ENCODE measurements around the gene HTR1D.

HTR1D gene

DNA sequence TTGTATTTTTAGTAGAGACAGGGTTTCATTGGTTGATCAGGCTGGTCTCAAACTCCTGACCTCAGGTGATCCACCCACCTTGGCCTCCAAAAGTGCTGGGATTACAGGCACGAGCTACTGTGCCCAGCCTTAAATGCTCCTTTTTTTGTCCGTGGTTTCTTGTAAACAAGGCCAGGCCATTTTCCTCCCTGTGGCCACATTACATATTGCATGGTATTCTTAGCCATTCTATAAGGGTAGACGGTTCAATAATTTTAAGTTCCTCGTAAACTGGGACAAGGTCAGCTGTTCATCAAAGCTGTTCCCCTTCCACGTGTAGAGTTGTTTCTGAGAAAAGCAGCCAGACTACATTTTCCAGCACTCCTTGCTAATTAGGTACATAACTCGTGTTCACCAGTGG, 38.4 kb downstream of the HTR1D start:
- no peak for DNase-seq

DNA sequence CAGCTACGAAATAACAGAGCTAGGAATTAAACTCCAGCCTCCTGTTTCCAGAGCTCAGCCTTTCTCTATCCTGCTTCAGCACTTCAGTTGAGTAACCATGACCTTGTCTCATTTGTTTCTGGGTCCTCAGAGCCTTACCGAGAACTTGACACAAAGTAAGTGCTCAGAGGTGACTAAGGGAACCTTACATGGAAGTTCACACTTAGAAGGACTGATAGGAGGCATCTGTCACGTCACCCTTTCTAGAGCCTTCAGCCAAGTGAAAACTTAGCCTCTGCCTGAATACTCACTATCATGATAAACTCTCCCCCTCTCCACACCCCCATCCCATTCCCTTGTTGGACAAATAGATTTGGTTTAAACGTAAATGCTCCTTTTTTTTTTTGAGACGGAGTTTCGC, 38.9 kb downstream of the HTR1D start:
- DNase-seq, result no peak

- DNase-seq, result no peak
Observed at GRCh38 chr1:23177438-23178380, 39.6 kb downstream of the HTR1D start.

DNA sequence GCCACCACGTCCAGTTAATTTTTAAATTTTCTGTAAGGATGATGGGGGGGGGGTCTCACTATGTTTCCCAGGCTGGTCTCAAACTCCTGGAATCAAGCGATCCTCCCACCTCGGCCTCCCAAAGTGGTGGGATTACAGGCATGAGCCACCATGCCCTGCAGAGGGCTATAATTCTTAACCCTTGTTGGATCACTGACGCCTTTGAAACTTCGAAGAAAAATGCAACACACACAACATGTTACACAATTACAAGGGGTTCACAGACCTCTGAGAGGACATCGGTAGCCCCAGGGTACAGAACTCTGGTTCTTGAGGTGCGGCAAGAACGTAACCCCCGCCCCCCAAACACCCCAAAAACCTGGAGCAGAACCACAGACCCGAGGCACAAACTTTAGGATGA, 40.3 kb downstream of the HTR1D start:
- no peak for DNase-seq

DNA sequence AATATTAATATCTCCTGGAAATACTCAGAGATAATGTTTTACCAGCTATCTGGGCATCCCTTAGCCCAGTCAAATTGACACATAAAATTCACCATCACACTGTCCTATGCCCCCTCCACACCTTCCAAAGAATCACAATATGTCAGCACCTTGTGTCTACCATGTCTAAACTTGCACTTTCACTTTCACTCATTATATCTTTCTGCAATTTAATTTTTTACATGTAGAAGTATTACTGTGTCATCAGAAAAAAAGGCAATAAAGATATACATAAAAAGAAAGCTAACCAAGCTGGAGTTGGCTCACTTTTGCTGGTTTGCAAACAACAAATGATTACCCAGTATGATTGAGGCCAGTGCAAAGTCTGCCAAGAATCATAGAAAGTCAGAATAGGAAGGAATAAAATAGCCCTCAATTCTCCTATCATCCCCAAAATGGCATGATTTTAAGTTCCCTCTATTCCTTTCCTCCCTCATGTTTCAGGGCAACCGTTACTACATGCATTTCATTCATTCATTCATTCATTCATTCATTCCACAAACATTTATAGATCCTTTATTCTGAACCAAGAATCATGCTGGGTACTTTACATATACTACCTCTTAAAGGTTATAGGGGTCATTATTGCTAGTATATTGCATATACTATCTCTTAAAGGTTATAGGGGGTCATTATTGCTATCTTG, 42.7 kb downstream of the HTR1D start:
- no peak for DNase-seq

DNA sequence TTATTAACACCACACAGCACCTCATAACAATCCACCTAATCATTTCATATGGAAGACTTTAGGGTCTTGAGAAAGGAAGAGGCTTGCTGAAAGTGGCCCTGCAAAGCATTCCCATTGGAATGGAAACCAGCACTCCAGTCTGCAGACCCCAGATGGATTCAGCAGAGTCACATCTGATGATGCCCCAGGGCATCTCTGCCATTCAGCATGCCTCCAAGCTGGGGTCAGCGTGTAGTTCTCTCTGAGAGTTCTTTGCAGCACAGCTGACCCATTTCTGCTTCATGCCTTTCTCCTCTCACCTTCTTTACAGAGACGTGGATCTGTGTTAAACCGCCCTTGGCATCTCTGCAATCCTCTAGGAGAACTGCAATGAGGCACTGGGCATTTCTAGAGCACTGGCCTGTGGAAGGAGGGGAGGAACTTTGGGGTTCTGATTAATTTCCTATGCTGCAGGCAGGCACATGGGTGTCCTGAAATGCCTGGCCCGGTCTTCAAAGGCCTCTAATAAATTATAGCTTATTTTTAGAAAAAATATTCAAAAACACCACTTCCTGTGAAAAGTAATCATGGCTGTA, 46.0 kb downstream of the HTR1D start:
- no peak for DNase-seq

GRCh38 chr1:23169727-23170335, 47.5 kb downstream of the HTR1D start:
- DNase-seq, result no peak

- no peak for DNase-seq
Observed at GRCh38 chr1:23169195-23169575, 48.1 kb downstream of the HTR1D start.

- peak; percentile 37 for DNase-seq
Observed at GRCh38 chr1:23168445-23169194, 48.7 kb downstream of the HTR1D start, which contains the start of gene LUZP1. Gene LUZP1, minus strand, starts transcription at chr1:23168856.

DNA sequence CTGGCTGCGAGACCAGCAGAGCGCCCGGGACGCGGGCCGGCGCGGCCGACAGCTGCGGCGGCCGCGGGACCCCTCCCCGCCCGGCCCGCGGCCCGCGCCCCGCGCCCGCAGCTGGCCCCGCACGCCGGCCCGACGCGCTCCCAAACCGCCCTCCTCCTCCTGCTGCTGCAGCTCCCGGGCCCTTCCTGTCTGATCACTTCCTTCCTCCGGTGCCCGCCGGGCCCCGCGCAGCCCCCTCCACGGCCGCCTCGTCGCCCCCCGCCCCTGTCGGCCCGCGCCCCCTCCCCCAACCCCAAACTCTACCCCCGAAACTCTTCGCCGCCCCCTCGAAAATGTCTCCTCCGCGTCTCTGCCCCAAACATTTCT, 49.2 kb downstream of the HTR1D start:
- DNase-seq, result no peak

- DNase-seq, result no peak
Observed at GRCh38 chr1:23167353-23168078, 49.8 kb downstream of the HTR1D start.

DNA sequence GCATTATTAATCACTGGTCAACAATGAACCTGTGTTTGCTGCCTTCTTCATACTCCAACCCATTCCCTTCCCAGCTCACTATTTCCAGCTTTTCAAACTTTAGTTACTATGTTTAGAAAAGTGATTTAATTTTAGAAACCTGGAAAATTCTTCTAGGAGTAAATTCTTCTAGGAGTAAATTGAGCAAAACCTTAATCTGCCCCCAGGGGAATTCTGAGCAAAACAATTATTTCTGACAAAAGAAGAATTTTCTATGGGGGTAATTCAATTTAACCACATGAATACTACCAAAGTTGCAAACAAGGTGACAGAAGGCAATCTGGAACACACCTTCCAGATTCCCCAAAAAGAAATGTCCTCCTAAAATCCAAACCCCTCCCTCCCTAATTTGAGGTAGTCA, 50.4 kb downstream of the HTR1D start:
- no peak for DNase-seq

DNA sequence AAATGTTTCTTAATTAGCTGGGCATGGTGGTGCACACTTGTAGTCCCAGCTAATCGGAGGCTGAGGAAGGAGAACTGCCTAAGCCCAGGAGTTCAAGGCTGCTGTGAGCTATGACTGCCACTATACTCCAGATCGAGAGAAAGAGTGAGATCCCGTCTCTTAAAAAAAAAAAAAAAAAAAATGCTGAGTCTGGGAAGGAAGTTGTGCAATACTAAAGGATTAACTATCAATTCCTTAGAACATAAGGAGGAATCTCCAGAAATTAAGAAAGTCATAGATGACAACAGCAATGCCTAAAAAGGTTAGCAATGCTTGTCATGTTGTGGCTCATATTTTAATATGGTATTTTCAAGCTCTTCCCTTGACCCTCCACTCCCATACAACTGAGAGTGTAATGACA, 53.9 kb downstream of the HTR1D start:
- DNase-seq, result no peak

DNA sequence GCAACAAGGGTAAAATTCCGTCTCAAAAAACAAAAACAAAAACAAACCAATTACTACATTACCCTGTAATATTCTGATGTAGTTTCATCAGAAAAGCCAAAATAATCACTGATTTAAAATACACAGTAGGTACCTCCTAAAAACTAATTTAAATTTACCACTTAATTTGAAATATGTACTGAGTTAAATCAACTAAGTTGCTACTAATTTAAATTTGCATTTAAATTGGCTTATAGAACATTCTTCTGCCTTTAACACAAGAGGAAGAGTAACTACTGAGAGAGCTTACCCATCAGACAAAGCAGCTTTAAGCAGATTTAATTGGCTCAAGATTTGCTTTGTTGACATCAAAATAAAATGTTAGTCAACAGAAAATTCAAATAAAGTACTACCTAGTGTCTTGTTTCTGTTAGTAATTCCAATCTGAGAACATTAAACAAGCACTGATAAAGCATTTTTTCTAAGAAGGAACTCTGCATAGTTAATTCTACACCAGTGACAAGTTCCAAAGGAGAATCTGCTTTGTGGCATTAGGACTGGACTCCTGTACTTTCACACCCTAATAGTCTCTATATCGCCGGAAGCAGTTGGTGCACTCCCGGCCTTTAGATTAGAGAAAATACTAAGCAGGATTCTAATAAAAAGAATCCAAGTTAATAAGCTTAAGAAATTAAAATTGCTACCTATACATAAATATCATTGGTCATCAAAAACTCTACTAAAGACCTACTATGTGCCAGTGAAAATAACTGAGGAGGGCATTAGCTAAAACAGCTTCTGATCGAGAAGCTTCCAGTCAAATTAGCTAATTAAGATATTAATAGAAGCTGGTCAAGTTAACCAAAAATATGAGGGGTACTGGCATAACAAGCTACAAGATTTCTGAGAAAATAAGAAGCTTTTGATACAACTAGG, 57.1 kb downstream of the HTR1D start:
- DNase-seq, result no peak

GRCh38 chr1:23156940-23157339, 60.4 kb downstream of the HTR1D start:
- no peak for DNase-seq

DNA sequence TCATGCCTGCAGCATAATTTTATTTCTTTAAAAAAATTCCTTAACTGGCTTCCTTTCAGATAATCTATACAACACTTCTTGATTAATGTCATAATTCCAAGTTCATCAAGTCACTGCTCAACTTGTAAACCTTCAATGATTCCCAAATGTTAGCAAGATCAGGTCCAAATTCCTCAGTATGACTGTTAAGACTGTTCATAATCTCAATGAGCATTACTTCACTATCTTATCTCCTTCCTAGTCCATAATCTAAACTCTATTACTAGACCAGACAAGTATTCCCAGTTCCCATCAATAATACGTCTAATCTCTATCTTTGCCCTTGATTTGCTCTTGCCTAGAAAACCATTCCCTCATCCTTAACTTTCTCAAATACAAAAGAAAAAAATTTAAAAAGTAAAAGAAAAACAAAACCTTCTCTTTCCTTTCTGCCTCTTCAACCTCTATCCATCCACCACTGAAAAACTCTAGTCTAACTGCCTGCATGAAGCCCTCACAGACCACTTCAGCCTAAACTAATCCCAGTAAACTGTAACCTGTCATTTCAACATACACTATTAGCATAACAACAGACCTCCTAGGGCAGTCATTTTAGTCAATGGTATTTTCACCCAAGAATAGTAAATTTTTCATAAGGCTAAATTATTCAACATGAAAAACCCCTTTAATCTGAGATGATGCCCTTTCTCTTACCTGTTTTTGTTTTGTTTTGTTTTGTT, 64.2 kb downstream of the HTR1D start:
- no peak for DNase-seq

GRCh38 chr1:23150742-23151141, 66.6 kb downstream of the HTR1D start:
- DNase-seq, result no peak

DNA sequence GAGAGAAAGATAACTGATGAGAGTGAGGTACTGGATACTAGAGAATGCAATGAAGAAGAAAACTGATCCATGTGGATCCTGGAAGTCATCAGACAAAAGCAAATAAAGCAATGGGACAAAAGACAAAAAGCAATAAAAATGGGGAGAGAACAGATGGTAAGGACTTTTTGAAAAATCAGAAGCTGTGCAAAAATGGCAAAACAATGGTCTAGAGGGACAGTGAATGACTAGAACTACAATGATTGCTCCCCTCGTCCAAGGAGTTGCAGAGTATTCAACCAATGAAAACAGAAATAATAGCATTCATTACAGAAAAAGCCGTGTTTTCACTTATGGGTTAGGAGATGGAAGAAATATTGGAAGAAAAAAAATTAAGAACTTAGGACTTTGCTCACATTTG, 67.2 kb downstream of the HTR1D start:
- DNase-seq, result no peak

DNA sequence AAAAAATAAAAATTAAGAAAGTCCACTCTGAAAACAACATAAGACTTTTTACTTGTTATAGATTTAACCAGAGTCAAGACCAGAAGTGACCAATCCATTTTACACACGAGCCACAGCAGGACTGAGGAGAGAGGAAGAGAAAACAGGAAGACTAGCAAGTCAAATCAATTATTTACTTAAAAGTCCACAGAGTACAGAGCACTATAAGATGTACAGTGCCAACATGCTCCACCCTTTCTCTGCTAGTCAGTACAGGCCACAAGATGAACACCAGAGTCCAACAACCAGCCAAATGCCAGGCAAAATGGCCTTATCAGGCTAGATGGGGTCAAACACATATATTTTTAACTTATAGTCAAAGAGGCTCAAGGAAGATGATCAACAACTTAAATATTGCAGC, 68.2 kb downstream of the HTR1D start:
- DNase-seq, result no peak

- no peak for DNase-seq
Observed at GRCh38 chr1:23148084-23148483, 69.2 kb downstream of the HTR1D start.
